ENCODE results near the gene SPRTN. TPM values are rescaled to one million over a fixed set of nuclear protein-coding genes. Genes with fewer than 3 reads are reported as not detected.

Gene SPRTN
- total RNA-seq, 4 donors from 2014 or later, result 11.9 to 23.7 (median 15.0) TPM

DNA sequence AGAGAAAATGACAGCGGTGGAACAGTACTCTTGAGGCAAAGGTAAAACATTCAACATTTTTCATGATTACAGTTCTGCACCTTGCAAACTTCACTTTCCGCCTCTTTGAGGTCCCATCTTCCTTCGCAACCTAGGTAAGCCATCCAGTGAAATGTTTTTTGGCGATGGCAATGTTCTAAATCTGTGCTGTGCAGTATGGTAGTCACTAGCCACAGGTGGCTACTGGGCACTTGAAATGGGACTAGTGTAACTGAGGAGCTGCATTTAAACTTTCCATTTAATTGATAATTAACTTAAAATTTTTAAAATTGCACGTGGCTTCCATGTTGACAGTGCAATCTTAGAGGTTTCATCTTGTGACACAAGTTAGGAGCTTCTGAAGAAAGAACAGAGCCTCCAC is 13.4 kb upstream of the SPRTN start:
- Histone ChIP-seq H3K9me3 (no peaks in the 10 kb centered on the region), H3K27me3 (no peaks in the 10 kb centered on the region), H3K27ac (replicated peaks in 1 of 4) (no peak overlapping the region), H3K4me3 (no peak overlapping the region), H3K36me3 (no peaks in the 10 kb centered on the region), H3K4me1 (no peaks in the 10 kb centered on the region)
- DNase-seq (ENCODE audit: extremely low spot score), result no peak
- TF ChIP-seq, protein P1, sequence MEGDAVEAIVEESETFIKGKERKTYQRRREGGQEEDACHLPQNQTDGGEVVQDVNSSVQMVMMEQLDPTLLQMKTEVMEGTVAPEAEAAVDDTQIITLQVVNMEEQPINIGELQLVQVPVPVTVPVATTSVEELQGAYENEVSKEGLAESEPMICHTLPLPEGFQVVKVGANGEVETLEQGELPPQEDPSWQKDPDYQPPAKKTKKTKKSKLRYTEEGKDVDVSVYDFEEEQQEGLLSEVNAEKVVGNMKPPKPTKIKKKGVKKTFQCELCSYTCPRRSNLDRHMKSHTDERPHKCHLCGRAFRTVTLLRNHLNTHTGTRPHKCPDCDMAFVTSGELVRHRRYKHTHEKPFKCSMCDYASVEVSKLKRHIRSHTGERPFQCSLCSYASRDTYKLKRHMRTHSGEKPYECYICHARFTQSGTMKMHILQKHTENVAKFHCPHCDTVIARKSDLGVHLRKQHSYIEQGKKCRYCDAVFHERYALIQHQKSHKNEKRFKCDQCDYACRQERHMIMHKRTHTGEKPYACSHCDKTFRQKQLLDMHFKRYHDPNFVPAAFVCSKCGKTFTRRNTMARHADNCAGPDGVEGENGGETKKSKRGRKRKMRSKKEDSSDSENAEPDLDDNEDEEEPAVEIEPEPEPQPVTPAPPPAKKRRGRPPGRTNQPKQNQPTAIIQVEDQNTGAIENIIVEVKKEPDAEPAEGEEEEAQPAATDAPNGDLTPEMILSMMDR (IDR thresholded peaks at IDR 0.05), result no peak
- TF ChIP-seq POLR2A (IDR thresholded peaks at IDR 0.05; ENCODE audit: low read depth), result no peak
- no peak for TF ChIP-seq POLR2AphosphoS5 (IDR thresholded peaks at IDR 0.05)
- no peak for TF ChIP-seq EP300 (IDR thresholded peaks at IDR 0.05)
- intact Hi-C loops (cut with DNase I), result no loop called here
- WGBS, result 79% methylated on average over 5 of the region's 5 CpGs

DNA sequence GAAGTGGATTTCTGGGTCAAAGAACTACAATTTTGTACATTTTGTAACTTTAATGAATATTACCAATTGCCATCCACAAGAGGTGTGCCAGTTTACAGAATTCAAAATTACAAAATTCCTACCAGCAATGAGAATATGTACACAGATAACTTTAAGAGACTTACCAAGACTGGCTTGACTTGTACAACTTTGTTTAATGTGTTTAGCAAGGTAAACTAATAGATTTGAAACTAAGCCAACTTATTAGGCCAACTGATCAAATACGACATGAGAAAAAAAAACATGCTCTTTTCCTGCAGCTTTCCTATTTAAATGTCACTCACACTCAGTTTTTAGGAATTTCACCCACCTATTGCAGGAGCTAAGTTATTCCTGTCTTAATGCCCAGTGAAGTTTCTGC is 11.8 kb upstream of the SPRTN start:
- H3K27ac ChIP-seq (replicated peaks in 1 of 4), result no peak overlapping the region
- no peak for DNase-seq (ENCODE audit: extremely low spot score)
- no peaks in the 10 kb centered on the region for H3K27me3 ChIP-seq
- H3K36me3 ChIP-seq, result no peaks in the 10 kb centered on the region
- 85% methylated on average over 1 of the region's 1 CpG for WGBS
- H3K4me1 ChIP-seq, result no peaks in the 10 kb centered on the region
- H3K4me3 ChIP-seq, result no peak overlapping the region
- no peaks in the 10 kb centered on the region for H3K9me3 ChIP-seq
- TF ChIP-seq EP300 (IDR thresholded peaks at IDR 0.05), result no peak
- TF ChIP-seq POLR2AphosphoS5 (IDR thresholded peaks at IDR 0.05), result no peak
- TF ChIP-seq, protein P1 (IDR thresholded peaks at IDR 0.05), result no peak
- TF ChIP-seq POLR2A (IDR thresholded peaks at IDR 0.05; ENCODE audit: low read depth), result no peak
- intact Hi-C loops (cut with DNase I), result no loop called here

DNA sequence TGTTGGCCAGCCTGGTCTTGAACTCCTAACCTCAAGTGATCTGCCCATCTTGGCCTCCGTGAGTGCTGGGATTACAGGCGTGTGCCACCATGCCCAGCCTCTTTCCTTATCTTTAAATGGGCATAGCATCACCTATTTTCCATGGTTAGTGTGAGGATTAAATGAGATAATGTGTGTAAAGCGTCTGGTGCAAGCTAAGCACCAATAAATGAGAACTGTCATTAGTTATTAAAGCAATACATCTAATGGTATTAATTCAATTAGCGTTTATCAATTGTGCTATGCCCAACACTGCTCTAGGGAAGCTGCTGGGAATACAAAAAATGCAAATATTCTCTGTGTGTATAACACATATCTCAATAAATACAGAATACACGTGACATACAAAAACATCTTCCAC is 10.5 kb upstream of the SPRTN start:
- TF ChIP-seq, protein P1 (IDR thresholded peaks at IDR 0.05), result no peak
- TF ChIP-seq POLR2A (IDR thresholded peaks at IDR 0.05; ENCODE audit: low read depth) (no peak), EP300 (IDR thresholded peaks at IDR 0.05) (no peak)
- no peak overlapping the region for H3K4me3 ChIP-seq
- H3K27ac ChIP-seq (replicated peaks in 1 of 4), result no peak overlapping the region
- H3K9me3 ChIP-seq, result no peaks in the 10 kb centered on the region
- H3K27me3 ChIP-seq, result no peaks in the 10 kb centered on the region
- DNase-seq (ENCODE audit: extremely low spot score), result no peak
- peaks cover 1 to 4% (median 2%) of the 10 kb centered on the region in 4 donors for H3K4me1 ChIP-seq
- H3K36me3 ChIP-seq, result peaks cover 0 to 10% (median 2%) of the 10 kb centered on the region in 4 donors
- WGBS, result 82% methylated on average over 5 of the region's 5 CpGs
- intact Hi-C loops (cut with DNase I), result no loop called here

DNA sequence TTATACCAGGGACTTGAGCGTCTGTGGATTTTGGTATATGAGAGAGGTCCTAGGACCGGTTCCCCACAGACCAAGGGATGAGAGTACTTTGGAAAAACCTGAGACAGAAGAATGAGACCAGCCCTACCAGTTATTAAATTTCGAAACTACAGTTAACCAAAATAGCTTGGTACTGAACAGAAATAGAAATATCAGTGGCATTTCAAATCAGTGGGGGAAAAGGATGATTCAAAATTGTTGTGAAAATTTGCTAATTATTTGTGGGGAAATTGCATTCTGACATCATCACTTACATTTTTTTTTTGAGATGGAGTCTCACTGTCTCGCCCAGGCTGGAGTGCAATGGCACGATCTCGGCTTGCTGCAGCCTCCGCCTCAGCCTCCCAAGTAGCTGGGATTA is 8.6 kb upstream of the SPRTN start:
- no peak for DNase-seq (ENCODE audit: extremely low spot score)
- no peak overlapping the region for H3K27ac ChIP-seq (replicated peaks in 1 of 4)
- 94% methylated on average over 7 of the region's 7 CpGs for WGBS
- TF ChIP-seq, protein P1 (IDR thresholded peaks at IDR 0.05), result no peak
- TF ChIP-seq POLR2AphosphoS5 (IDR thresholded peaks at IDR 0.05) (no peak), POLR2A (IDR thresholded peaks at IDR 0.05; ENCODE audit: low read depth) (no peak), EP300 (IDR thresholded peaks at IDR 0.05) (no peak)
- no peaks in the 10 kb centered on the region for H3K27me3 ChIP-seq
- no peak overlapping the region for H3K4me3 ChIP-seq
- no peaks in the 10 kb centered on the region for H3K9me3 ChIP-seq
- intact Hi-C loops (cut with DNase I), result no loop called here
- peaks cover 20 to 21% (median 20%) of the 10 kb centered on the region in 4 donors for H3K4me1 ChIP-seq
- H3K36me3 ChIP-seq, result peaks cover 0 to 10% (median 2%) of the 10 kb centered on the region in 4 donors

DNA sequence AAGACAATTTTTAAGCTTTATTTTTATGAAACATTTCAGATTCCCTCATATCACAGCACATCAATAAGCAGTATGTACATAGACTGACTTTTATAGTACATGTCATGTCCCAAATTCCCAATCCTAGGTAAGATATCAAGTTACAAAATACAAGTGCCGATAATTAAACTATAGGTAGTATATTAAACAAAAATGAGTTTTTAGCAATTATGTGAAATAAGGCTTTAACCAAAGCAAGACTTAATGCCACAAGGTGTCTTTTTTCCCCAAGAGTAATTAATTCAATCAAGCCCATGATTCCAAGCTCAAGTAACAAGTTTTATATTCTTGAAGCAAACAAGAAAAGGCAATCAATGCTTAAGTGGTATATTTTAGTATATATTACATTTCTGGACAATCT is 5.3 kb upstream of the SPRTN start:
- TF ChIP-seq POLR2A (IDR thresholded peaks at IDR 0.05; ENCODE audit: low read depth), result no peak
- TF ChIP-seq, protein P1 (IDR thresholded peaks at IDR 0.05), result no peak
- H3K9me3 ChIP-seq, result no peaks in the 10 kb centered on the region
- H3K27me3 ChIP-seq, result no peaks in the 10 kb centered on the region
- H3K4me1 ChIP-seq, result peaks cover 41 to 49% (median 45%) of the 10 kb centered on the region in 4 donors
- intact Hi-C loops (cut with DNase I), result no loop called here
- H3K36me3 ChIP-seq, result peaks cover 0 to 10% (median 2%) of the 10 kb centered on the region in 4 donors
- H3K4me3 ChIP-seq, result no peak overlapping the region
- H3K27ac ChIP-seq (replicated peaks in 1 of 4), result no peak overlapping the region
- DNase-seq (ENCODE audit: extremely low spot score), result no peak
- 94% methylated on average over 1 of the region's 1 CpG for WGBS
